ENCODE results near the gene STIM2.
"Not testable (repeated sequence)": the region's sequence is repeated elsewhere in the genome, so short reads cannot be mapped to it uniquely, and the experiment has no call there.

STIM2 gene

DNA sequence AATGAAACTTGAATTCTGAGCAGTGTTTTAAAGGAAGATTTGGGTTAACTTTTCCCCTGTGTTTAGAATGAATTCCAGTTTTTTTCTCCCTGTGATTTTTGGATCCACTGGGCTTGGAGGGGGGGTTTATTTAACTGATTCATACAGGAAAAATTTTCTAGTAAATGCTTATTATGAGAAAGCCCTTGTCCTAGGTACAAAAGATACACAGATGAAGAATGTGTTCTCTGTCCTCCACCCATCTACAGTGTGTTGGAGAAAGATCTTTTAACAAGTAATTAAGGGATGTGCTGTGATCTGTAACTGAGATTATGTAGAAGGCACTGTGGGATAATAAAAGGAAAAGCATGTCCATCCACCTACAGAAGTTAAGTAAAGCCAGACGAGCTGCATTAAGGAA is 103.9 kb downstream of the STIM2 start:
- Histone ChIP-seq H3K9me3 (ENCODE audit: low read depth, low read length) (no peaks in the 10 kb centered on the region), H3K4me3 (no peak overlapping the region), H3K27ac (no peak overlapping the region), H3K9ac (ENCODE audit: insufficient read length) (no peak overlapping the region), H3K36me3 (ENCODE audit: insufficient read depth, low read length) (no peaks in the 10 kb centered on the region)
- TF ChIP-seq POLR2AphosphoS5 (IDR thresholded peaks at IDR 0.05; ENCODE audit: borderline replicate concordance, low read depth, low read length), result no peak
- TF ChIP-seq EZH2 (IDR thresholded peaks at IDR 0.05), result no peak
- TF ChIP-seq FOXP2 (optimal IDR thresholded peaks at IDR 0.05; ENCODE audit: control extremely low read depth, extremely low read length, insufficient read depth), result no peak
- no peak for DNase-seq (ENCODE audit: low read depth, low spot score)

GRCh38 chr4:26964994-26965393 is 104.4 kb downstream of the STIM2 start:
- TF ChIP-seq FOXP2 (optimal IDR thresholded peaks at IDR 0.05; ENCODE audit: control extremely low read depth, extremely low read length, insufficient read depth) (no peak), EZH2 (IDR thresholded peaks at IDR 0.05) (no peak), POLR2AphosphoS5 (IDR thresholded peaks at IDR 0.05; ENCODE audit: borderline replicate concordance, low read depth, low read length) (no peak)
- Histone ChIP-seq H3K9me3 (ENCODE audit: low read depth, low read length) (no peaks in the 10 kb centered on the region), H3K9ac (ENCODE audit: insufficient read length) (no peak overlapping the region), H3K4me3 (no peak overlapping the region), H3K36me3 (ENCODE audit: insufficient read depth, low read length) (no peaks in the 10 kb centered on the region), H3K27ac (no peak overlapping the region)
- no peak for DNase-seq (ENCODE audit: low read depth, low spot score)

GRCh38 chr4:26975464-26976181 is 115.0 kb downstream of the STIM2 start:
- not testable (repeated sequence) for DNase-seq (ENCODE audit: low read depth, low spot score); H3K9me3 ChIP-seq (ENCODE audit: low read depth, low read length); H3K27ac ChIP-seq; H3K36me3 ChIP-seq (ENCODE audit: insufficient read depth, low read length); H3K4me3 ChIP-seq; H3K9ac ChIP-seq (ENCODE audit: insufficient read length)

DNA sequence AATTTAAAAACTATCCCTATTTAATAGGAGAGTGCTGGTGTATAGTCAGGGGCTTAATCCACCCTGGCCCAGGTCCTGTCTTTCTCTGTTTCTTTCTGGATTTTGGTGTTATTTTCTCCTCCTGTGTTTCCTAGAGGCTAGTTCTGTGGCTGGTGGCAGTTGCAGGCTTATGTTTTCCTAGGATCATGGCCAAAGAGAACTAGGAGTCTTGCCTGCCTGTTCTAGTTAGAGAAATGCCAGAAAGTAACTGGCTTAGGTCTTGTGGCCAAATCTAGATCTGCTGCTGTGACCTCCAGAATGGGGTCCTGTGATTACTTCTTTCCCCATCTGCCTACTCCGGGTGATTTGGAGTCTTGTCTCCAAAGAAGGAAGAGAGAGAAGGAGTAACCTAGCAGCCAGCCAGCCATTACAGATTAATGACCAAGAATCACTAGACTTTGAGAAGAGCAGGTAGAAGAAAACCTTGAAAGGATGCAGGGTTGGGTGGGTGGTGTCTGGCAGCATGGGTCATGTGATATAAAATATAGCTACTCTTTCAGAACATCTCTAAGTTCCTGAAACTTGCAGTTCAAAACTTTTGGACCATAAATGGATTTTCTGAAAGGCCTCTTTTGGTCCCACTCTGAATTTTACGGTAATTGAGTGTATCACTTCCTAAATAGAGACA is 117.9 kb downstream of the STIM2 start:
- no peak for DNase-seq (ENCODE audit: low read depth, low spot score)
- H3K4me3 ChIP-seq, result no peak overlapping the region
- H3K36me3 ChIP-seq (ENCODE audit: insufficient read depth, low read length), result no peaks in the 10 kb centered on the region
- no peak overlapping the region for H3K27ac ChIP-seq
- H3K9ac ChIP-seq (ENCODE audit: insufficient read length), result no peak overlapping the region
- no peaks in the 10 kb centered on the region for H3K9me3 ChIP-seq (ENCODE audit: low read depth, low read length)
- TF ChIP-seq EZH2 (IDR thresholded peaks at IDR 0.05) (no peak), FOXP2 (optimal IDR thresholded peaks at IDR 0.05; ENCODE audit: control extremely low read depth, extremely low read length, insufficient read depth) (no peak), POLR2AphosphoS5 (IDR thresholded peaks at IDR 0.05; ENCODE audit: borderline replicate concordance, low read depth, low read length) (no peak)

GRCh38 chr4:26984896-26985295 is 124.3 kb downstream of the STIM2 start:
- TF ChIP-seq EZH2 (IDR thresholded peaks at IDR 0.05) (no peak), POLR2AphosphoS5 (IDR thresholded peaks at IDR 0.05; ENCODE audit: borderline replicate concordance, low read depth, low read length) (no peak), FOXP2 (optimal IDR thresholded peaks at IDR 0.05; ENCODE audit: control extremely low read depth, extremely low read length, insufficient read depth) (no peak)
- Histone ChIP-seq H3K9ac (ENCODE audit: insufficient read length) (no peak overlapping the region), H3K36me3 (ENCODE audit: insufficient read depth, low read length) (no peaks in the 10 kb centered on the region), H3K4me3 (no peak overlapping the region), H3K27ac (no peak overlapping the region), H3K9me3 (ENCODE audit: low read depth, low read length) (no peaks in the 10 kb centered on the region)
- DNase-seq (ENCODE audit: low read depth, low spot score), result no peak

DNA sequence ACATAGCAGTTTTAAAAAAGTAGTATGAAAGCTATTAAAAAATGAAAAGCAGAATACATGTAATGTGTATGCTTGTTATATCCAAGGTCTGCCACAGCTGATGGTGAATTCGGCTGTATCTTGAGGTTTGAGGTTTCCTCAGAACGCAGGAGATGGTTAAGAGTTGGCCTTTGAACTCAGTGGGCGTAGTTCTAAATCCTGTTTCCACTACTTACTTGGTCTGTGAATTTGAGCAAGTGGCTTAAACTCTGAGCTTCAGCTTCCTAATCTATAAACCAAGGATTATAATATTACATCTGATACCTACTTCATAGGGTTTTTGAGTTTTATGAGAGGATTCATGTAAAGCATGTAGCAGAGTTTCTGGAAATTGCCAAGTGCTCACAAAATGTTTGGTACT is 125.2 kb downstream of the STIM2 start:
- Histone ChIP-seq H3K27ac (no peak overlapping the region), H3K4me3 (no peak overlapping the region)
- no peak for TF ChIP-seq FOXP2 (optimal IDR thresholded peaks at IDR 0.05; ENCODE audit: control extremely low read depth, extremely low read length, insufficient read depth)
- no peak for TF ChIP-seq POLR2AphosphoS5 (IDR thresholded peaks at IDR 0.05; ENCODE audit: borderline replicate concordance, low read depth, low read length)
- TF ChIP-seq EZH2 (IDR thresholded peaks at IDR 0.05), result no peak

GRCh38 chr4:26987191-26987590 is 126.5 kb downstream of the STIM2 start:
- Histone ChIP-seq H3K27ac (no peak overlapping the region), H3K4me3 (no peak overlapping the region), H3K36me3 (ENCODE audit: insufficient read depth, low read length) (no peaks in the 10 kb centered on the region), H3K9me3 (ENCODE audit: low read depth, low read length) (no peaks in the 10 kb centered on the region), H3K9ac (ENCODE audit: insufficient read length) (no peak overlapping the region)
- no peak for TF ChIP-seq FOXP2 (optimal IDR thresholded peaks at IDR 0.05; ENCODE audit: control extremely low read depth, extremely low read length, insufficient read depth)
- TF ChIP-seq POLR2AphosphoS5 (IDR thresholded peaks at IDR 0.05; ENCODE audit: borderline replicate concordance, low read depth, low read length), result no peak
- TF ChIP-seq EZH2 (IDR thresholded peaks at IDR 0.05), result no peak
- DNase-seq (ENCODE audit: low read depth, low spot score), result no peak

More for the DNA sequence above, 125.2 kb downstream of the STIM2 start:
- Histone ChIP-seq H3K9me3 (ENCODE audit: low read depth, low read length) (no peaks in the 10 kb centered on the region), H3K36me3 (ENCODE audit: insufficient read depth, low read length) (no peaks in the 10 kb centered on the region), H3K9ac (ENCODE audit: insufficient read length) (no peak overlapping the region)
- no peak for DNase-seq (ENCODE audit: low read depth, low spot score)

GRCh38 chr4:26991057-26991456 is 130.4 kb downstream of the STIM2 start:
- Histone ChIP-seq H3K9ac (ENCODE audit: insufficient read length) (no peak overlapping the region), H3K27ac (no peak overlapping the region), H3K9me3 (ENCODE audit: low read depth, low read length) (no peaks in the 10 kb centered on the region), H3K4me3 (no peak overlapping the region), H3K36me3 (ENCODE audit: insufficient read depth, low read length) (no peaks in the 10 kb centered on the region)
- TF ChIP-seq POLR2AphosphoS5 (IDR thresholded peaks at IDR 0.05; ENCODE audit: borderline replicate concordance, low read depth, low read length) (no peak), FOXP2 (optimal IDR thresholded peaks at IDR 0.05; ENCODE audit: control extremely low read depth, extremely low read length, insufficient read depth) (no peak), EZH2 (IDR thresholded peaks at IDR 0.05) (no peak)
- DNase-seq (ENCODE audit: low read depth, low spot score), result no peak

All from SK-N-MC (cell line).